ENCODE data around the gene GATAD2A.

The GATAD2A gene

GRCh38 chr19:19422156-19422555 is 16.7 kb downstream of the GATAD2A start:
- no peak for DNase-seq

DNA sequence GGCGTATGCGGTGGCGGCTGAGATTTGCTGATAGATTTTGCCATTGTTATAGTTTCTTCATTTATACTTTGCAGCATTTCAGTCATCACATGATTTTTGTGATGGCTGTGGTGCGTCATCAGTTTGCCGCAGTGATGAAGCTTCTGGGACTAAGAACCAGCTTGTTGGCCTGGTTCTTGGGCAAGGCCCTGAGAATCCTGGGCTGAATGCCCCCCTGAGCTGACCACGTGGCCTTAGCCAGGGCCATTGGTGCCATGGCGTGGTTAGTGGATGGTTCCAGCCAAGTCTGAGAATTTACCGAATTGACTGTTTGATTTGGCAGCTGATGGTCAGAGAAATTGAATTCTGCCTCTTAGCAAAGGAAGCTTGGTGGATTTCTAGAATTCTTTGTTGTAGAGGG is 17.8 kb downstream of the GATAD2A start:
- no peak for DNase-seq

DNA sequence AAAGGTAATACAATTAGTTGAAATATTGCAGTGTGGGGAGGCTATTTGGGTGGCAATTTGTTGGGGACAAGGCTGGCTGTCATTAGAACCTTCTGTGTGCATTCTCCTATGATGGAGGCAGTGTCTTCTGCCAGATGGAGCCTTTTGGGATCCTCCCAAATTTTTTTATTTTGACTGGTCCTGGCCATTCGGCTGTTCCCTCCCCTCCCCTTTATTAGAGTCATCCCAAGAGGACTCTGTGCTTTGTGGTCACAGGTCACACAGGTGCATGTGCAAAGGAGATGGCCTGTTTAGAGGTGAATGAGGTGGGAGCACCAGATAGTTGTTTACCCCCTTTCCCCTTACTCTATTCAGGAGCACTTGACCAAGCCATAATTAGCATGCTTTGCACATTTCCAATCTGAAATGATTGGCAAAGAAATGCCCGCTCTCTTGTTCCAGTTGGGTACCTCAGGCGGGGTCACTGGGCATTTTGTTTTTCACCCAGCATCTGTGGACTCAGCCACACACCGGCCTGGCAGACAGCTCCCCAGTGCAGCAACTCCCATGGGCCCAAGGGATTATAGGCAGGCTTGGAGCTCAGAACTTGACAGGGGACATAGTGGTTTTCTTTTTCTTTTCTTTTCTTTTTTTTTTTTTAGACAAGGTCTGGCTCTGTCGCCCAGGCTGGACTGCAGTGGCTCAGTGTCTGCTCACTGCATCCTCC is 19.8 kb downstream of the GATAD2A start:
- no peak for DNase-seq

GRCh38 chr19:19426216-19426615 is 20.7 kb downstream of the GATAD2A start:
- no peak for DNase-seq

GRCh38 chr19:19426799-19427198 is 21.3 kb downstream of the GATAD2A start:
- DNase-seq = no peak

DNA sequence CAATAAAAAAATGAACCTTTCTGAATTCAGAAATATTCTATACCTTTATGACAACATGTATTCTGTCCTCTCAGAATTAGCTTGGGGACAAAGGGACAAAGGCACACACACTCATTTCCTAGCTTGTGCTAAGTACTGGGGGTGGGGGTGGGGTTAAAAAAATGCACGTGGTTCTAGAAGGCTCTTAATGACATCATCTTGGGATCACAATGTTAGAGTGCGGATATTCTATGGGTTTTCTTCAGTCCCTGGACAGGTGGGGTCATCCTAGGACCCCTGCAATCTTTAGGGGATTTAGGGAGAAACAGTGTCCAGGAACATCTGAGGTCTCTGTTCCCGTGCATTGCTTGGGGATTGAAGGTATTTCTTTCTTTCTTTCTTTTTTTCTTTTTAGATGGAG is 21.8 kb downstream of the GATAD2A start:
- DNase-seq = no peak

DNA sequence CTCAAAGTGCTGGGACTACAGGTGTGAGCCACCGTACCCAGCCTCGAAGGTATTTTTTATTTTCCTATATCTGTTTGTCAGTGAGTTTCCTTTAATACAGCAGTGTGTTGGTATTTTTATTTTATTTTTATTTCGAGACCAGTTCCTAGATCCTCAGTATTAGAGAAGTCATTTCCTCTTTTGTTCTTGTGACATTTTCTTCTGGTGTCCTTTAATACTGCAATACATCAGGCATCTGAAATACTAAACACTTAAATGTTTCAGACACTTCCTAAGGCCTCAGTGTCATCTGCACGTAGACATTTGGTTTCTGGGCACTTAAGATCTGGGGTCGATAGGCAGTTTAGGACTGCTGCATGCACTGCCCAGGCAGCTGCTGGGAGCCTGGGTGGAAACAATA is 22.5 kb downstream of the GATAD2A start:
- DNase-seq = no peak

- no peak for DNase-seq
Observed at GRCh38 chr19:19428746-19429145, 23.3 kb downstream of the GATAD2A start.

- no peak for DNase-seq
Observed at GRCh38 chr19:19429361-19429760, 23.9 kb downstream of the GATAD2A start.

GRCh38 chr19:19432732-19433131 is 27.3 kb downstream of the GATAD2A start:
- DNase-seq = no peak

DNA sequence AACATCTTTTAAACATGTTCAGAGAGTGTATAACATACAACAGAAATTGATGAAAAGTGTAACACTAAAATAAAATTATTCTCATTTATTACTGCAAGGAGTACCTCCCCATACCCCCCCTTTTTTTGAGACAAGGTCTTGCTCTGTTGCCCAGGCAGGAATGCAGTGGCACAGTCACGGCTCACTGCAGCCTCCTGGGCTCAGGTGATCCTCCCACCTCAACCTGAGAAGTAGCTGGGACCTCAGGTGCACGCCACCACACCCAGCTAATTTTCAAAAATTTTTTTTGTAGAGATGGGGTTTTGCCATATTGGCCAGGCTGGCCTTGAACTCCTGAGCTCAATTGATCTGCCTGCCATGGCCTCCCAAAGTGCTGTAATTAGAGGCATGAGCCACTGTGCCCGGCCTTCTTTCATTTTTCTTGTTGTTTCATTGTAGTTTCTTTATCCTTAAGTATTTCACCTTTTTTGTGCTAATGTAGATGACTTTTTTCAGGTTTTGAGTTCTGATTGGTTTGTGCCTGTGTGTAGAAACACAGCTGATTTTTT is 28.3 kb downstream of the GATAD2A start:
- no peak for DNase-seq

DNA sequence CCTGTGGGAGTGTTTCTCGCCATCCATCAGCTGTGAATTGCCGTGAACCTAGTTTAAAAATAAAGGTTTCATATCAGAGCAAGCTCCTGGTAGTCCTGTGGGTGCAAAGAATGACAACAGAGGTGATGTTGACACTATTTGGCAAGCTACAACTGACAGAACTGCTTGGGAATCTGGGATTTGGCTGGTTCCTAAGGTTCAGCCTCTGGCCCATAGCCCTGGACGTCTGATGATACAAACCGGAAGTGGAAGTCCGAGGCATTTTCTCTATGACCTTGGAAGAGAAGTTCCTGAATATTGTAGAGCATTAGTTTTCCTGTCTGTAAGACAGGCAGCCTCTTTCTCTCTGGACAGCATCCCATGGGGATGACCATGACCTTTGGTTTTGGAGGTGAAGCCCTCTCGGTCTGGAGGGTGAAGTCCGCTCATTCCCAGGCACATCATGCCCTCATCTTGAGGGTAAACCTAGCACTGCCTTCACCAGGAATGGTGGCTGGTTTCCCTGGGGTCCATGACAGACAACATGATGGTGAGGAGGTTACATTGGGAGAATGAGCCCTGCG is 29.1 kb downstream of the GATAD2A start:
- no peak for DNase-seq

GRCh38 chr19:19436137-19436691 is 30.7 kb downstream of the GATAD2A start:
- no peak for DNase-seq

GRCh38 chr19:19438366-19439175 is 33.1 kb downstream of the GATAD2A start:
- no peak for DNase-seq

- no peak for DNase-seq
Observed at GRCh38 chr19:19439176-19439482, 33.7 kb downstream of the GATAD2A start.

DNA sequence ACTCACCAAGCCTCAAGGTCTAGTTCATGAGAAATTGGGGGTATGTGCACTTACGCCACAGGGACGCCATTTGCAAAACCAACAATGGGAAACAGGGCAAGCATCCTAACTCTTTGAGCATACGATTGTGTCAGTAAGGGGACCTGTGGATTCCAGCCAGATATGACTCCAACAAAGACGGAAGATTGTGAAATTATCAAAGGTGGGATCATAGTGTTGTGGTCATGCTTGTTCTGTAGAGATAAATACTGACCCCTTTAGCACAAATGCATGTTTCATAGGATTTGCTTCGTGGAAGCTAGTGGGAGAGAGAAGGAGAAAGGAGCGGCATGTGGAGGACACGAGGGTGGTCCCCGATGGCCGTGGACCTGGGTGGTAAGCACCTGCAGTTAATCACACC is 37.8 kb downstream of the GATAD2A start:
- no peak for DNase-seq

- DNase-seq = peak; percentile 81
Observed at GRCh38 chr19:19443902-19444680, 38.6 kb downstream of the GATAD2A start.

- DNase-seq = peak; percentile 64
Observed at GRCh38 chr19:19444681-19445155, 39.2 kb downstream of the GATAD2A start.

DNA sequence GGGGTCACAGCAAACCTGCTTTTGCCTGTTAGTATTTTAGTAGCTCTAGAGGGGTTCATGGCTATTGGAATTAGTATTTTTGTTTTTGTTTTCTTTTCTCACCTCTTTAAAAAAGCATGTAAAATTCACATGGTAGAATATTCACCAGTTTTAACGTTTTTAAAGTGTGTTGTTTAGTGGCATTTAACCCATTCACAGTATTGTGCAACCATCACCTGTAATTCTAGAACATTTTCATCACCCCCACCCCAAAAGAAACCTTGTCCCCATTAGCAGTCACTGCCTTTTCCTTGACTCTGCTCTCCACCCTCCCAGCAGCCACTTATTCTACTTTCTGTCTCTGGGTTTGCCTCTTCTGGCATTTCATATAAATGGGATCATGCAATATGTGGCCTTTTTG is 39.8 kb downstream of the GATAD2A start:
- no peak for DNase-seq

GRCh38 chr19:19445911-19446361 is 40.5 kb downstream of the GATAD2A start:
- peak; percentile 65 for DNase-seq

GRCh38 chr19:19446655-19447437 is 41.4 kb downstream of the GATAD2A start:
- no peak for DNase-seq

Data from activated CD4-positive, alpha-beta T cell treated with anti-CD3 and anti-CD28 coated beads, Interleukin-10, Interleukin-2, amounts not matched to agents 100 ng/mL and 50 ng/mL, durations not matched to agents 16 hours and 8 hours (primary cell).